HL-60 (cell line): ENCODE measurements around the gene PACS1.

Source experiments
- DNase-seq, 2 experiments: peaks; one replicate each; pipeline ENCODE4 v3.0.0-alpha.2; 2010 to 2020; ENCODE audit warnings: low read depth in 1 of 2, low spot score in 1 of 2
- H3K27ac ChIP-seq: fragments of 250-450 bp; sonication (Bioruptor Pico); replicated peaks from 2 replicates; pipeline ENCODE4 v1.5.1; 2020; ENCODE audit warnings: mild to moderate bottlenecking, moderate library complexity
- H3K27me3 ChIP-seq: fragments of 250-450 bp; sonication (Bioruptor Pico); 2 replicates; pipeline ENCODE4 v1.5.1; 2021; ENCODE audit warnings: mild to moderate bottlenecking, moderate library complexity; ENCODE audit not compliant: insufficient read depth, poor library complexity, severe bottlenecking
- H3K4me3 ChIP-seq: replicated peaks from 2 replicates; pipeline ENCODE4 v1.5.1; 2011; ENCODE audit warnings: mild to moderate bottlenecking, control low read depth, low read length; ENCODE audit not compliant: insufficient read depth
- CTCF ChIP-seq: IDR thresholded peaks from one replicate; pipeline ENCODE4 v1.5.1; 2011; ENCODE audit warnings: low read length, control low read depth, inconsistent platforms; ENCODE audit not compliant: insufficient read depth
- GABPA ChIP-seq: IDR thresholded peaks from 2 replicates; pipeline ENCODE4 v1.6.1; 2012; ENCODE audit warnings: low read depth
- POLR2AphosphoS5 ChIP-seq: IDR thresholded peaks from 2 replicates; pipeline ENCODE4 v1.6.1; 2012; ENCODE audit warnings: low read depth
- SPI1 ChIP-seq: IDR thresholded peaks from 2 replicates; pipeline ENCODE4 v1.6.1; 2012; ENCODE audit warnings: low read depth, mild to moderate bottlenecking, borderline replicate concordance
- TF ChIP-seq, protein P1 (sequence below): IDR thresholded peaks from 2 replicates; pipeline ENCODE4 v1.6.1; 2012; ENCODE audit warnings: low read depth; ENCODE audit not compliant: insufficient replicate concordance

Gene PACS1

DNA sequence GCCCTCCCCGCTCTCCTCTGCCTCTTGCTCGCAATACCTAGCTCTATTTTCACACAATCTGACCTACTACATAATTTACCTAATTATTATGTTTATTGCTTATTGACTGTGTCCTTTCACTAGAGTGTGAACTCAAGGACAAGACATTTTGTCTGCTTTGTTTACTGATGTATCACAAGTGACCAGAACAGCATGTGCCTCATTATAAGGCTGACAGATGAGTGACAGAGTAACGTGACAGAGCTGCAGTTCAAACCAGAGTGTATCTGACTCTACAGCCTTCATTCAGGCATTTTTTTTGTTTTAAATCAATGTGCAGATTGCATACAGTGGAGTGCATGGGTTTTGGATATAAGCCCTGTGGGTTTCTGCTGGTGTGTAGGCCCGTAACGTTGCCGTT lies 116.4 kb downstream of the PACS1 start:
- no peaks in the 10 kb centered on the region for H3K27me3 ChIP-seq
- TF ChIP-seq, protein P1, sequence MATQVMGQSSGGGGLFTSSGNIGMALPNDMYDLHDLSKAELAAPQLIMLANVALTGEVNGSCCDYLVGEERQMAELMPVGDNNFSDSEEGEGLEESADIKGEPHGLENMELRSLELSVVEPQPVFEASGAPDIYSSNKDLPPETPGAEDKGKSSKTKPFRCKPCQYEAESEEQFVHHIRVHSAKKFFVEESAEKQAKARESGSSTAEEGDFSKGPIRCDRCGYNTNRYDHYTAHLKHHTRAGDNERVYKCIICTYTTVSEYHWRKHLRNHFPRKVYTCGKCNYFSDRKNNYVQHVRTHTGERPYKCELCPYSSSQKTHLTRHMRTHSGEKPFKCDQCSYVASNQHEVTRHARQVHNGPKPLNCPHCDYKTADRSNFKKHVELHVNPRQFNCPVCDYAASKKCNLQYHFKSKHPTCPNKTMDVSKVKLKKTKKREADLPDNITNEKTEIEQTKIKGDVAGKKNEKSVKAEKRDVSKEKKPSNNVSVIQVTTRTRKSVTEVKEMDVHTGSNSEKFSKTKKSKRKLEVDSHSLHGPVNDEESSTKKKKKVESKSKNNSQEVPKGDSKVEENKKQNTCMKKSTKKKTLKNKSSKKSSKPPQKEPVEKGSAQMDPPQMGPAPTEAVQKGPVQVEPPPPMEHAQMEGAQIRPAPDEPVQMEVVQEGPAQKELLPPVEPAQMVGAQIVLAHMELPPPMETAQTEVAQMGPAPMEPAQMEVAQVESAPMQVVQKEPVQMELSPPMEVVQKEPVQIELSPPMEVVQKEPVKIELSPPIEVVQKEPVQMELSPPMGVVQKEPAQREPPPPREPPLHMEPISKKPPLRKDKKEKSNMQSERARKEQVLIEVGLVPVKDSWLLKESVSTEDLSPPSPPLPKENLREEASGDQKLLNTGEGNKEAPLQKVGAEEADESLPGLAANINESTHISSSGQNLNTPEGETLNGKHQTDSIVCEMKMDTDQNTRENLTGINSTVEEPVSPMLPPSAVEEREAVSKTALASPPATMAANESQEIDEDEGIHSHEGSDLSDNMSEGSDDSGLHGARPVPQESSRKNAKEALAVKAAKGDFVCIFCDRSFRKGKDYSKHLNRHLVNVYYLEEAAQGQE: no peak
- TF ChIP-seq SPI1 (no peak), GABPA (no peak), POLR2AphosphoS5 (no peak), CTCF (no peak)
- no peak overlapping the region for H3K27ac ChIP-seq
- DNase-seq: no peak
- H3K4me3 ChIP-seq: no peak overlapping the region

- Histone ChIP-seq H3K4me3 (no peak overlapping the region), H3K27ac (no peak overlapping the region), H3K27me3 (no peaks in the 10 kb centered on the region)
- TF ChIP-seq, protein P1: no peak
- TF ChIP-seq POLR2AphosphoS5 (no peak), GABPA (no peak), CTCF (no peak), SPI1 (no peak)
- no peak for DNase-seq
These were observed 117.4 kb downstream of the PACS1 start for GRCh38 chr11:66187453-66187852.

DNA sequence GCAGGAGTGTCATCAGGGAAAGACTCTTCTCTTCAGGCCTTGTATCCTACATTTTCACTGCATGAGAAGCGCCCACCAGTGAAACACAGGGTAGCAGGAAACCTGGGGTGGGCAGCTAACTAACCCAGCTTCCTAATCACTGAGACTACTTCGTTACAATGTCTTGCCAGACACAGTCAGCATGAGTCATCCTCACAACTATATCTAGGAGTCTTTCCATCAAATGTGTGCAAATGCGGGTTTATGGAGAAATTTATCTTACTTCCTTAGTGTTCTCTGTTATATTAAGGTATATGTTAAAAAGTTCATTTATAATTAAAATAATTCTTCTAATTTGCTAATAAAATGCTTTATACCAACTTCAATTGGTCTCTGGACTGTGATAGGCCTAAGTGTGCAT lies 118.5 kb downstream of the PACS1 start:
- H3K27ac ChIP-seq: no peak overlapping the region
- DNase-seq: no peak

DNA sequence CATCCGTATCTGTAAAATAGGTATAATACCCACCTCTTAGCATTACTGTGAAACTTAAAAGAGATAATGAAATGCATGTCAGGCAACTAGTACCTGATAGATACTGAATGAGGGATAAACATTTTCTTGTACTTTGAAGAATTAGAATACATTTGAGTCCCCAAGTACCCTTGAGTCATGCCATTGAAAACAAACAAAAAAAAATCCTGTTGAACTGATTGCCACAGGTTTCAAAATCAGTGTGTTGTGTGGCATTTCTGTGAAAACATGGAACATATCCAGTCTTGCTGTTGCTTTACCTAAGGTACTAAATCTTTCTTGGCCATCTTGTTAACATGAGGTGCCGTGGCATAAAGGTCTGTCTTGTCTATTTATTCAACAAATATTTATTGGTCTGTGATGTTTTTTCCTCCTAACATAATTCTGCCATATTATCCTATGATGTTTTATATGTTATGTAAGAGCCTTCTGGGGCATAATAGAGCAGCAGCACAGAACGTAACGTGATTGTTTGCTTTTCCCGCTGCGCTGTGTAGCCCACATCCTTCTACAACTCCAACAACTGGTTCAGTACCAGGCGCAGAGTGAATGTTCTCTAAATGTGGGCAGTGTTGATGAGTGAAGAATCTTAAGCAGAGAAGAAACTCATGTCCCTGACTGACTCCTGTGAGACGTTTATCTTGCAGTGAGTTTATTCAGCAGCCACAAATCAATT lies 119.1 kb downstream of the PACS1 start:
- no peak for DNase-seq
- Histone ChIP-seq H3K27me3 (no peaks in the 10 kb centered on the region), H3K27ac (no peak overlapping the region), H3K4me3 (no peak overlapping the region)
- TF ChIP-seq SPI1 (no peak), GABPA (no peak), POLR2AphosphoS5 (no peak), CTCF (no peak)
- TF ChIP-seq, protein P1: no peak

More for the DNA sequence above, 118.5 kb downstream of the PACS1 start:
- H3K27me3 ChIP-seq: no peaks in the 10 kb centered on the region
- H3K4me3 ChIP-seq: no peak overlapping the region
- TF ChIP-seq GABPA: no peak
